Ishikawa (cell line): ENCODE data around the gene BCCIP.

ENCODE experiments used
- CEBPB ChIP-seq: IDR thresholded peaks from 2 replicates; pipeline ENCODE4 v1.6.1; 2012
- CREB1 ChIP-seq: IDR thresholded peaks from 2 replicates; pipeline ENCODE4 v1.6.1; 2012; ENCODE audit warnings: low read depth
- EGR1 ChIP-seq: IDR thresholded peaks from 2 replicates; pipeline ENCODE4 v1.6.1; 2012
- EP300 ChIP-seq: IDR thresholded peaks from 2 replicates; pipeline ENCODE4 v1.6.1; 2012; ENCODE audit warnings: borderline replicate concordance
- FOXM1 ChIP-seq: IDR thresholded peaks from 2 replicates; pipeline ENCODE4 v1.6.1; 2012; ENCODE audit warnings: low read depth, borderline replicate concordance
- MAX ChIP-seq: IDR thresholded peaks from 2 replicates; pipeline ENCODE4 v1.6.1; 2012
- NFIC ChIP-seq: IDR thresholded peaks from 2 replicates; pipeline ENCODE4 v1.6.1; 2012
- RAD21 ChIP-seq: IDR thresholded peaks from 2 replicates; pipeline ENCODE4 v1.6.1; 2012; ENCODE audit warnings: low read depth
- REST ChIP-seq: IDR thresholded peaks from 2 replicates; pipeline ENCODE4 v1.6.1; 2012; ENCODE audit warnings: low read depth, mild to moderate bottlenecking
- TAF1 ChIP-seq: IDR thresholded peaks from 2 replicates; pipeline ENCODE4 v1.6.1; 2012; ENCODE audit warnings: low read depth, mild to moderate bottlenecking
- TCF12 ChIP-seq: IDR thresholded peaks from 2 replicates; pipeline ENCODE4 v1.6.1; 2012; ENCODE audit warnings: low read depth
- TEAD4 ChIP-seq: IDR thresholded peaks from 2 replicates; pipeline ENCODE4 v1.6.1; 2012
- USF1 ChIP-seq: IDR thresholded peaks from 2 replicates; pipeline ENCODE4 v1.6.1; 2012
- YY1 ChIP-seq: IDR thresholded peaks from 2 replicates; pipeline ENCODE4 v1.6.1; 2012; ENCODE audit warnings: low read depth
- ZBTB7A ChIP-seq: IDR thresholded peaks from 2 replicates; pipeline ENCODE4 v1.6.1; 2012; ENCODE audit warnings: low read depth

The BCCIP gene

GRCh38 chr10:125852487-125852886 lies 29.1 kb downstream of the BCCIP start:
- TF ChIP-seq NFIC (no peak), TCF12 (no peak)

GRCh38 chr10:125857185-125857760 lies 33.9 kb downstream of the BCCIP start:
- TF ChIP-seq YY1 (no peak), FOXM1 (no peak), EGR1 (no peak), ZBTB7A (no peak), MAX (no peak), REST (no peak)

GRCh38 chr10:125859128-125859817 lies 35.9 kb downstream of the BCCIP start:
- no peak for TF ChIP-seq TCF12
- no peak for TF ChIP-seq USF1
- TF ChIP-seq CEBPB, result no peak
- no peak for TF ChIP-seq EGR1
- no peak for TF ChIP-seq RAD21
- TF ChIP-seq YY1, result no peak
- TF ChIP-seq EP300, result no peak
- no peak for TF ChIP-seq MAX
- TF ChIP-seq TAF1, result no peak
- TF ChIP-seq TEAD4, result no peak
- TF ChIP-seq CREB1, result no peak
- no peak for TF ChIP-seq NFIC
- no peak for TF ChIP-seq REST
- TF ChIP-seq ZBTB7A, result no peak
- no peak for TF ChIP-seq FOXM1

- TF ChIP-seq EP300 (no peak), NFIC (no peak), REST (no peak), MAX (no peak), RAD21 (no peak), TCF12 (no peak), CREB1 (no peak), YY1 (no peak), ZBTB7A (no peak), EGR1 (no peak), CEBPB (no peak), FOXM1 (no peak), USF1 (no peak), TEAD4 (no peak), TAF1 (no peak)
Observed at GRCh38 chr10:125865120-125865519, 41.8 kb downstream of the BCCIP start.
